ENCODE measurements around the gene WDR31.
A peak's percentile ranks its signal among the peaks of the same experiment; 100 is the strongest.

The WDR31 gene

GRCh38 chr9:113275157-113276131, 64.6 kb downstream of the WDR31 start, which contains the start of the genes CDC26 and PRPF4:
CDC26 (minus strand) TSS chr9:113275572; CDS start chr9:113272507, 3,065 bp downstream.
PRPF4 (plus strand) TSS chr9:113275658; CDS start chr9:113275744, 86 bp downstream.
- TF ChIP-seq ELF4 (IDR thresholded peaks at IDR 0.05) (peak; percentile 54), FOXA1 (IDR thresholded peaks at IDR 0.05) (no peak), FOXM1 (IDR thresholded peaks at IDR 0.05; ENCODE audit: borderline replicate concordance) (no peak), L3MBTL2 (conservative IDR thresholded peaks at IDR 0.05) (peak; percentile 66), PKNOX1 (IDR thresholded peaks at IDR 0.05) (peak; percentile 79)

GRCh38 chr9:113274474-113275156, 65.5 kb downstream of the WDR31 start:
- DNase-seq (ENCODE audit: extremely low spot score): peak; percentile 55
- POLR2A ChIA-PET: interaction anchor here (0.6 to 2.4 kb wide), 29 partner anchors 10 to 518 kb away, joined by 3 to 28 read pairs (median 5); partner anchors contain the start of genes ALAD, BSPRY, C9orf43 and FKBP15
- CTCF ChIA-PET: interaction anchor here (0.6 to 2.0 kb wide), 12 partner anchors 12 to 1034 kb away, joined by 3 to 9 read pairs (median 3); partner anchors contain the start of gene ALAD
- no peak for TF ChIP-seq HDGF (IDR thresholded peaks at IDR 0.05; ENCODE audit: borderline replicate concordance)
- TF ChIP-seq ZNF384 (IDR thresholded peaks at IDR 0.05): peak; percentile 82

More at GRCh38 chr9:113275157-113276131, 64.6 kb downstream of the WDR31 start, which contains the start of the genes CDC26 and PRPF4:
- peak; percentile 98 for DNase-seq (ENCODE audit: extremely low spot score)
- POLR2A ChIA-PET: interaction anchor here (0.6 to 2.4 kb wide), 29 partner anchors 9 to 404 kb away, joined by 3 to 28 read pairs (median 5); partner anchors contain the start of genes ALAD, BSPRY, C9orf43 and FKBP15
- CTCF ChIA-PET: interaction anchor here (0.6 to 2.0 kb wide), 11 partner anchors 13 to 381 kb away, joined by 3 to 9 read pairs (median 3); partner anchors contain the start of gene ALAD

- no peak for DNase-seq (ENCODE audit: extremely low spot score)
- TF ChIP-seq FOXM1 (IDR thresholded peaks at IDR 0.05; ENCODE audit: borderline replicate concordance) (no peak), CTBP1 (IDR thresholded peaks at IDR 0.05; ENCODE audit: borderline replicate concordance) (no peak), TARDBP (IDR thresholded peaks at IDR 0.05) (no peak), ARNT (IDR thresholded peaks at IDR 0.05) (no peak), PKNOX1 (IDR thresholded peaks at IDR 0.05) (no peak), FOXK2 (IDR thresholded peaks at IDR 0.05) (no peak), ZNF384 (IDR thresholded peaks at IDR 0.05) (no peak), NFRKB (IDR thresholded peaks at IDR 0.05) (no peak), LEF1 (IDR thresholded peaks at IDR 0.05; ENCODE audit: borderline replicate concordance) (no peak), SP1 (IDR thresholded peaks at IDR 0.05) (no peak), FOXA1 (IDR thresholded peaks at IDR 0.05) (no peak), ELF4 (IDR thresholded peaks at IDR 0.05) (no peak), L3MBTL2 (conservative IDR thresholded peaks at IDR 0.05) (no peak), HDGF (IDR thresholded peaks at IDR 0.05; ENCODE audit: borderline replicate concordance) (no peak), SUZ12 (IDR thresholded peaks at IDR 0.05) (no peak), BHLHE40 (IDR thresholded peaks at IDR 0.05; ENCODE audit: borderline replicate concordance) (no peak)
- POLR2A ChIA-PET: no interaction called here
- CTCF ChIA-PET: interaction anchor here (0.6 kb wide), 1 partner anchor 1599 kb away, joined by 3 read pairs; no protein-coding TSS in a partner anchor
These were observed 70.2 kb downstream of the WDR31 start for GRCh38 chr9:113269871-113270270.

- ChIA-PET POLR2A (no interaction called here), CTCF (interaction anchor here (0.6 kb wide), 1 partner anchor 1599 kb away, joined by 3 read pairs; no protein-coding TSS in a partner anchor)
- TF ChIP-seq NFRKB (IDR thresholded peaks at IDR 0.05): no peak
- no peak for TF ChIP-seq FOXA1 (IDR thresholded peaks at IDR 0.05)
- TF ChIP-seq L3MBTL2 (conservative IDR thresholded peaks at IDR 0.05): no peak
- TF ChIP-seq LEF1 (IDR thresholded peaks at IDR 0.05; ENCODE audit: borderline replicate concordance): no peak
- no peak for TF ChIP-seq ZNF384 (IDR thresholded peaks at IDR 0.05)
- no peak for TF ChIP-seq FOXK2 (IDR thresholded peaks at IDR 0.05)
- no peak for TF ChIP-seq PKNOX1 (IDR thresholded peaks at IDR 0.05)
- TF ChIP-seq CTBP1 (IDR thresholded peaks at IDR 0.05; ENCODE audit: borderline replicate concordance): no peak
- no peak for TF ChIP-seq FOXM1 (IDR thresholded peaks at IDR 0.05; ENCODE audit: borderline replicate concordance)
- TF ChIP-seq TARDBP (IDR thresholded peaks at IDR 0.05): no peak
- TF ChIP-seq ARNT (IDR thresholded peaks at IDR 0.05): no peak
- TF ChIP-seq SP1 (IDR thresholded peaks at IDR 0.05): no peak
- no peak for TF ChIP-seq ELF4 (IDR thresholded peaks at IDR 0.05)
- no peak for TF ChIP-seq BHLHE40 (IDR thresholded peaks at IDR 0.05; ENCODE audit: borderline replicate concordance)
- no peak for TF ChIP-seq HDGF (IDR thresholded peaks at IDR 0.05; ENCODE audit: borderline replicate concordance)
- no peak for DNase-seq (ENCODE audit: extremely low spot score)
These were observed 70.7 kb downstream of the WDR31 start for GRCh38 chr9:113269355-113269754.

GRCh38 chr9:113267911-113268566, 72.0 kb downstream of the WDR31 start:
- no peak for TF ChIP-seq LEF1 (IDR thresholded peaks at IDR 0.05; ENCODE audit: borderline replicate concordance)
- POLR2A ChIA-PET: no interaction called here
- DNase-seq (ENCODE audit: extremely low spot score): no peak
- CTCF ChIA-PET: no interaction called here
